Stimulated activated CD8-positive, alpha-beta memory T cell treated with anti-CD3 and anti-CD28 coated beads, Interleukin-7, amount 100 ng/mL, for 24 hours (primary cell): ENCODE measurements around the gene RNF213.
"Not testable (repeated sequence)": the region's sequence is repeated elsewhere in the genome, so short reads cannot be mapped to it uniquely, and the experiment has no call there.

Experiments used
- DNase-seq: peaks from one replicate; pipeline ENCODE4 v3.0.0-alpha.2; 2020; ENCODE audit warnings: low read depth

RNF213 gene

DNA sequence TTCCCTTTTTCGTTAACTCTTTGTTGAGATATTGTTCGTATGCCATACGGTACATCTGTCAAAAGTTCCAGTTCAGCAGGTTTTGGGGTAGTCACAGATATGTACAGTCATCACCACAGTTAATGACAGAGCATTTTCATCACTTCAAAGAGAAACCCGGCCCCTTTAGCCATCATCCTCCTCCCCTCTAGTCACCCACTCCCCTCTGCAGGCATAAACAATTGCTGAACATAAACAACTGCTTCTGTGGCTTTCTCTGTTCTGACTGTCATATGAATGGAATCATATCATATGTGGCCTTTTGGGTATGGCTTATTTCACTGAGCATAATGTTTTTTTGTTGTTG, 59.3 kb downstream of the RNF213 start:
- no peak for DNase-seq

DNA sequence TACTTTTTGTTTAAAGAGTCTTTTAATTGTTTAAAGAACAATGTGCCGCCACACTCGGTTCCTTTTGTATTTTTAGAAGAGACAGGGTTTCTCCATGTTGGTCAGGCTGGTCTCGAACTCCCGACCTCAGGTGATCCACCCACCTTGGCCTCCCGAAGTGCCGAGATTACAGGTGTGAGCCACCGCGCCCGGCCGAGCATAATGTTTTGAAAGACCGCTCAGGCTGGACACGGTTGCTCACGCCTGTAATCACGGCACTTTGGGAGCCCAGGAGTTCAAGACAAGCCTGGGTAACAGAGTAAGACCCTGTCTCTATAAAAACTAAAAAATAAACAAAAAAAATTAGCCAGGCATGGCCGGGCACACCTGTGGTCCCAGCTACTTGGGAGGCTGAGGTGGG, 59.8 kb downstream of the RNF213 start:
- DNase-seq: no peak

- no peak for DNase-seq
Measured at GRCh38 chr17:80322864-80323263, 62.2 kb downstream of the RNF213 start.

GRCh38 chr17:80323982-80324381, 63.3 kb downstream of the RNF213 start:
- no peak for DNase-seq

GRCh38 chr17:80327518-80327917, 66.9 kb downstream of the RNF213 start:
- no peak for DNase-seq

DNA sequence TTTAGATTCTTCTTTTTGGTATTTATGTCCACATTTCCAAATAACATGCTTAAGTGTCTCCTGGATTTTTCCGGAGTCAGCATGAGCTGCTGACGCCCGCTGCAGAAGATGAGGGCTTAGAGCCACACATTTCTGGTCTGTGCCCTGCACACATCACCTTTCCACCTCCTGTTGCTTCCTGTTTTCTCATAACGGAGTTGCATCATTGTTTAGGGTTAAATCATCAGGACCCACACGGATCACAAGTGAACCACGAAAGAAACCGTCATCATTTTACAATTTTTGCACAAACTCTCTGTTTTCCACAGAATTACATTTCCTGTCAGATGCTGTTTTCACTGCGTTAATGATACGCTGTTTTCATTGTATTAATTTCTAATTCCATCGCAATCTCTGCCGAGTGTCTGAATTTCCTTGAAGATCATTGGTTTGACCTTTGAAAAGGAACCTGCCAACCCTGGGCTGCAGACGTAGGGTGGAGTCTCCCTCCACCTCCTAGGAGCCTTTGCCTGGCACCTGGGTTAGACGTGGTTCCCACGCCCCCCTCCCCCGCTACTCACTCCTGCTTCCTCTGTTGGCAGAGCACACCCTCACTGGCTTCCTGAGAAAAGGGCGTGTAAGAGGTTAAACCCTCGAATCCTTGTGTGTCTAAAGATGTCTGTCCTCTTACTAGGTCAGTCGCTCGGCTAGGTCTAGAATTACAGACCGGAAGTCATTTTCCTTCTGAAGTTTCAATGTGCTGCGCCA, 68.2 kb downstream of the RNF213 start:
- DNase-seq: no peak

- not testable (repeated sequence) for DNase-seq
Measured at GRCh38 chr17:80329421-80329820, 68.8 kb downstream of the RNF213 start.

DNA sequence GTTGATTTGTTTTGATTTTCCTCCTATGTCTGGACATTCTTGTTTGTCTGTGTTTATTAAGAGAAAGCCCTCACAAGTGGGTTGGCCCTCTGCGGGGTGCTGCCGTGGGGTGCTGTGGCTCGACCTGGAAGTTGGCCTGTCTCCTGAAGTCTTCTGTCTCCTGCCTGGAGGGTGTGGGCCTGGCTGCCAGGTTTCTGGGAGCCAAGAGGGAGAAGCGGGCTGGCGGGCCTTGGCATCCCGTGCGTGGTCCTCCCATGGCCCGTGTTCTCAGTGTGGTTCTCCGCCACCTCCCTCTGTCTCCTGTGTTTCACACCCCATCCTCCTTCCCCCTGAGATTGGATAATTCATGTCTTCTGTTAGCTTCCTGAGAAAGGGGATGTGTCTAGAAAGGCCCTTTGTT, 69.6 kb downstream of the RNF213 start:
- no peak for DNase-seq

GRCh38 chr17:80330938-80331337, 70.3 kb downstream of the RNF213 start:
- not testable (repeated sequence) for DNase-seq

- DNase-seq: no peak
Measured at GRCh38 chr17:80331820-80332219, 71.2 kb downstream of the RNF213 start.

DNA sequence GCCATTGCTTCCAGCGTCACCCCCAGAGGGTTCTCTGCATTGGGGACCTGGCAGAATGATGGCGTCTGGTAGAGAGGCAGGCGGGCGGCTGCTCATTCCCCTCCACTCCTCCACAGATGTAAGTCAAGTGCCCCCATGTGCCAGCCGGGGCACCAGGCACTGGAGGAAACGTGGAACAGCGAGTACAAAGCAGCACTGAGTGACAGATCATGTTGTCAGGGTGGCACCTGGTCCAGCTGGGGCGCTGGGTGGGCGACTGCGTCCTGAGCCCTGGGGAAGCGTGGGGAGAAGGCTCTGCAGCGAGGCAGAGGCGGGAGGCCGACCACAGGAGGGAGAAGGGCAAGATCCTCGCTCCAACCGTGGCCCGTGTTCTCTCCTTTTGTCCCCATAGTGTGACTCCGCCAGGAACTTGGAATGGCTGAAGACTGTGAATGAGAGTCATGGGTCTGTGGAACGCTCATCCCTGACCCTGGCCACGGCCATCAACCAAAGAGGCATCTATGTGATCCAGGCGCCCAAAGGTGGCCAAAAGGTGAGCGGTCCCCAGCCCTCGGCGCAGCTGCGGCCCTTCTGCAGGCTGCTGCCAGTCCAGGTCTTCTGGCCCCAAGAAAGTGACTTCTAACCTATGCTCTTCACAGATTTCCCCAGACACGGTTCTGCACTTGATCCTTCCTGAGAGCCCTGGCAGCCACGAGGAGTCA, 76.7 kb downstream of the RNF213 start:
- DNase-seq: no peak

DNA sequence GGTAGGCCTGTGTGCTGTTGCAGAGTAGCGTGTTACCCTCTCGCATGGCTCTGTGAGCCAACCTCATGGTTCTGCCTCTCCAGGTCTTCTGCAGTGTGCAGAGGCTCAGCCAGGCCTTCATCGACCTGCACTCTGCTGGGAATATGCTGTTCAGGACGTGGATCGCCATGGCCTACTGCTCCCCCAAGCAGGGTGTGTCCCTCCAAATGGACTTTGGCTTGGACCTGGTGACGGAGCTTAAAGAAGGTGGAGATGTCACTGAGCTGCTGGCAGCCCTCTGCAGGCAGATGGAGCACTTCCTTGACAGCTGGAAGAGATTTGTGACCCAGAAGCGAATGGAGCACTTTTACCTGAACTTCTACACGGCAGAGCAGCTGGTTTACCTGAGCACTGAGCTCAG, 78.5 kb downstream of the RNF213 start:
- no peak for DNase-seq

- DNase-seq: no peak
Measured at GRCh38 chr17:80339731-80340456, 79.2 kb downstream of the RNF213 start.

DNA sequence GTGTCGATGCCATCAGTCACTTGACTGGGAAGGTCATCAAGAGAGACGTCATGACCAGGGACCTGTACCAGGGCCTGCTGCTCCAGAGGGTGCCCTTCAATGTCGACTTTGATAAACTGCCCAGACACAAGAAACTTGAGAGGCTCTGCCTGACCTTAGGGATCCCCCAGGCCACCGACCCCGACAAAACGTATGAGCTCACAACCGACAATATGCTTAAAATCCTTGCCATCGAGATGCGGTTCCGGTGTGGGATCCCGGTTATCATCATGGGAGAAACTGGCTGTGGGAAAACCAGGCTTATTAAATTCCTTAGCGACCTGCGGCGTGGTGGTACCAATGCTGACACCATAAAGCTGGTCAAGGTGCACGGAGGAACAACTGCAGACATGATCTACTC, 84.7 kb downstream of the RNF213 start:
- DNase-seq: no peak

DNA sequence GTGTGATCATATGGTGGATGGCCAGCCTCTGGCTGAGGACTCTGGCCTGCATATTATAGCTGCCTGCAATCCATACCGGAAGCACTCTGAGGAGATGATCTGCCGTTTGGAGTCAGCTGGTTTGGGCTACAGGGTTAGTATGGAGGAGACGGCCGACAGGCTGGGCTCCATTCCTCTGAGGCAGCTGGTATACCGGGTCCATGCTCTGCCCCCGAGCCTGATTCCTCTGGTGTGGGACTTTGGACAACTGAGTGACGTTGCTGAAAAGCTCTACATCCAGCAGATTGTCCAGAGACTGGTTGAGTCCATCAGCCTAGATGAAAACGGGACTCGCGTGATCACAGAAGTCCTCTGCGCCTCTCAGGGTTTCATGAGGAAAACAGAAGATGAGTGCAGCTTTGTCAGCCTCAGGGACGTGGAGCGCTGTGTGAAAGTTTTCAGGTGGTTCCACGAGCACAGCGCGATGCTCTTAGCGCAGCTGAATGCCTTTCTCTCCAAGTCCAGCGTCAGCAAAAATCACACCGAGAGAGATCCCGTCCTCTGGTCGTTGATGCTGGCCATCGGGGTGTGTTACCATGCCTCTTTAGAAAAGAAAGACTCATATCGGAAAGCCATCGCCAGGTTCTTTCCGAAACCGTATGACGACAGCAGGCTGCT, 85.3 kb downstream of the RNF213 start:
- DNase-seq: no peak

- no peak for DNase-seq
Measured at GRCh38 chr17:80346498-80347275, 86.0 kb downstream of the RNF213 start.

DNA sequence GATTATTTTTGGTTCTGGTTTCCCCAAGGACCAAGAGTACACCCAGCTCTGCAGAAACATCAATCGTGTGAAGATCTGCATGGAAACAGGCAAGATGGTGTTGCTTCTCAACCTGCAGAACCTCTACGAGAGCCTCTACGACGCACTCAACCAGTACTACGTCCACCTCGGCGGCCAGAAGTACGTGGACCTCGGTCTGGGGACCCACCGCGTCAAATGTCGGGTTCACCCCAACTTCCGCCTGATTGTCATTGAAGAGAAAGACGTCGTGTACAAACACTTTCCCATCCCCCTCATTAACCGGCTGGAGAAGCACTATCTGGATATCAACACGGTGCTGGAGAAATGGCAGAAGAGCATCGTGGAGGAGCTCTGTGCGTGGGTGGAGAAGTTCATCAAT, 86.9 kb downstream of the RNF213 start:
- no peak for DNase-seq

DNA sequence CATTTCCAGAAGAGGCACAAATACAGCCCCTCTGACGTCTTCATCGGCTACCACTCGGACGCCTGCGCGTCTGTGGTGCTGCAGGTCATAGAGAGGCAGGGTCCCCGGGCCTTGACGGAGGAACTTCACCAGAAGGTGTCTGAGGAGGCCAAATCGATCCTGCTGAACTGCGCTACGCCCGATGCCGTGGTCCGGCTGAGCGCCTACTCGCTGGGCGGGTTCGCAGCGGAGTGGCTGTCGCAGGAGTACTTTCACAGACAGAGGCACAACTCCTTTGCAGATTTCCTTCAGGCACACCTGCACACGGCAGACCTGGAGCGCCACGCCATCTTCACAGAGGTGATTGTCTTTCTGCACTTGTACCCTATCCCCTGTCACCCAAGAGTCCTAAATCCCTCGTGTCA, 87.3 kb downstream of the RNF213 start:
- DNase-seq: no peak

GRCh38 chr17:80348551-80349150, 88.0 kb downstream of the RNF213 start:
- DNase-seq: no peak

DNA sequence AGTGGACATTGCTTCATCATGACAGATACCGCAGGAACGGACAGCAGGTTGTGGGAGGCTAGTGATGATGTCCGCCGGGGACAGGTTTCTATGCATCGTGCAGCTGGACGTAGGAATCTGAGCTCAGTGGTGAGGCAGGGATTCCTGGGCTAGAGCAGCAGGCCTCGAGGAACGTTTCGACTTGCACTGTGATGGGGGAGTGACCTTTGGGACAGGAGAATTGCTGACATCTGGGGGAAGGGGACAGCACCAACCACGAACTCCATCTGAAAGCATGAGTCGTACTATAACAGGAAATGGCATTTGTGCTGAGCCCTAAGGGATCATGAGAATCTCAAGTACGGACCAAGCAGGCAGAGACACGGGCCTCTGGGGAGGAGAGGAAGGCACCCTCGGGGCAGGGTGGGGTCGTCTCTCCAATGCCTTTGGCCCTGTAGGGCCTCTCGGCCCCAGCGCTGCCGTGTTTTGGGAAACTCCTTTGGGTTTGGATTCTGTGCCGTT, 88.5 kb downstream of the RNF213 start:
- no peak for DNase-seq

- DNase-seq: no peak
Measured at GRCh38 chr17:80349751-80350150, 89.1 kb downstream of the RNF213 start.
